ENCODE measurements around the gene SGSM2.
A peak's percentile ranks its signal among the peaks of the same experiment; 100 is the strongest.

Gene SGSM2

GRCh38 chr17:2397247-2398171 is 60.2 kb downstream of the SGSM2 start:
- DNase-seq (ENCODE audit: insufficient read length) (no peak), FAIRE-seq (peak; percentile 36)
- TF ChIP-seq TAF1 (IDR thresholded peaks at IDR 0.05; ENCODE audit: borderline replicate concordance, low read depth, low read length) (no peak), POLR2A (IDR thresholded peaks at IDR 0.05; ENCODE audit: low read depth, low read length) (no peak), POLR2AphosphoS5 (IDR thresholded peaks at IDR 0.05; ENCODE audit: low read depth, low read length) (no peak)

DNA sequence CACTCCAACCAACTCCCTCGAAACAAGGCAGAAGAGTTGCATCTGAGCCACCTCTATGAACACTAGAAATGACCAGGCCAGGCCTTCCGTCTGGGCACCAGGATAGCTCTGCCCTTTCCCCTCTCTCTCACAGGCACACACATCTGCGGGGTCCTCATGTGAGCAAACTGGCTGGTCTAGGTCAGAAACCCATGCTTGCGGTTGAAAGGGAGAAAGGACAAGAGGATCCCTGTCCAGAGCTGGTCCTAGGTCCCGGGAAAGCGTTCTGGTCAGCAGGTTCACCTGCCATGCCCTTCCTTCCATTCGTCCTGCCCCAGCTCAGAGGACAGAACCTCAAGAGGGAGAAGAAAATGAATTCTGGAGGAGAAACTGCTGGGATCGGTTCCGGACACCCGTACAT is 60.9 kb downstream of the SGSM2 start:
- FAIRE-seq (no peak), DNase-seq (ENCODE audit: insufficient read length) (no peak)
- TF ChIP-seq POLR2A (IDR thresholded peaks at IDR 0.05; ENCODE audit: low read depth, low read length) (no peak), POLR2AphosphoS5 (IDR thresholded peaks at IDR 0.05; ENCODE audit: low read depth, low read length) (no peak), TAF1 (IDR thresholded peaks at IDR 0.05; ENCODE audit: borderline replicate concordance, low read depth, low read length) (no peak)

DNA sequence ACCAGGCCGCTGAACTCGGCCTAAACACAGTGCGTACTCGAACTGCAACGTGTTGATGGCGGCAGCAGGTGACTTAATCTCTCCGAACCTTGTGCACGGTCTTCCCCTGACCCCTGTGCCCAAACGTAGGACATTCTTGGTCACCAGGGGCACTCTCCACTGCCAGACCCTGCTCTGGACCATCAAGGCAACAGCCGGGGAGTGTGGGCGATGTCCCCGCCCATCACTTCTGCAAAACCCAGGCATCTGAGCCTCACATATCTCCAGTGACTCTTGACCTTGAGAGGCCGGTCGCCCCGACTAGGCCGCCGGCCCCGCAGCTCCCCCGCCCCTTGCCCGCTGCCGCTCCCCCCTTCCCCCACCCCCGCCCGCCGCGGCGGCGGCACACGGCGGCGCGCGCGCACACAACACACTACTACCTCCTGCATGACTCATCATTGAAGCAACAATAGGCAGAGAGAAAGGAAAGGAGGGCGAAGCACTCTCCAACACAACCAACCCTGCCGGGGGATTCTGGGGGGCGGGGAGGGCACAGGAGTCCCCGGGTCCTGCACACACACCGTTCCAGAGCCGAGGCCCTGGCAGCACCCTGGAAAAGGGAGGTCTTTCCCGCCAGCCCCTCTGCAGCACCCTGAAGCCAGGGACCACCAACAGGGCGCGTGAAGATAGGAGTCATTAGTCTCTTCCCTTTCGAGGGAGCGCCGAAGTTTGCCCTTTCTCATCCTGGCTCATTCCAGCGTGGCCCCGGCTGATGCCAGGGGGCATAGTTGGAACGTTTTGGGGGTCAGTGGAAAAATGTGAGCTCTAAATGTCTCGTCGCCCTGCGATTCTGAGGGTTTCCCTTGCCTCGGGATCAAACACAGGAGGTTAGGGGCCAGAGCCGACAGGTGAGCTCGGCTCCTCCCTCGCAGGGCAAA is 61.6 kb downstream of the SGSM2 start:
- peak; percentile 46 for FAIRE-seq
- DNase-seq (ENCODE audit: insufficient read length): no peak
- no peak for TF ChIP-seq POLR2A (IDR thresholded peaks at IDR 0.05; ENCODE audit: low read depth, low read length)
- no peak for TF ChIP-seq POLR2AphosphoS5 (IDR thresholded peaks at IDR 0.05; ENCODE audit: low read depth, low read length)
- no peak for TF ChIP-seq TAF1 (IDR thresholded peaks at IDR 0.05; ENCODE audit: borderline replicate concordance, low read depth, low read length)

DNA sequence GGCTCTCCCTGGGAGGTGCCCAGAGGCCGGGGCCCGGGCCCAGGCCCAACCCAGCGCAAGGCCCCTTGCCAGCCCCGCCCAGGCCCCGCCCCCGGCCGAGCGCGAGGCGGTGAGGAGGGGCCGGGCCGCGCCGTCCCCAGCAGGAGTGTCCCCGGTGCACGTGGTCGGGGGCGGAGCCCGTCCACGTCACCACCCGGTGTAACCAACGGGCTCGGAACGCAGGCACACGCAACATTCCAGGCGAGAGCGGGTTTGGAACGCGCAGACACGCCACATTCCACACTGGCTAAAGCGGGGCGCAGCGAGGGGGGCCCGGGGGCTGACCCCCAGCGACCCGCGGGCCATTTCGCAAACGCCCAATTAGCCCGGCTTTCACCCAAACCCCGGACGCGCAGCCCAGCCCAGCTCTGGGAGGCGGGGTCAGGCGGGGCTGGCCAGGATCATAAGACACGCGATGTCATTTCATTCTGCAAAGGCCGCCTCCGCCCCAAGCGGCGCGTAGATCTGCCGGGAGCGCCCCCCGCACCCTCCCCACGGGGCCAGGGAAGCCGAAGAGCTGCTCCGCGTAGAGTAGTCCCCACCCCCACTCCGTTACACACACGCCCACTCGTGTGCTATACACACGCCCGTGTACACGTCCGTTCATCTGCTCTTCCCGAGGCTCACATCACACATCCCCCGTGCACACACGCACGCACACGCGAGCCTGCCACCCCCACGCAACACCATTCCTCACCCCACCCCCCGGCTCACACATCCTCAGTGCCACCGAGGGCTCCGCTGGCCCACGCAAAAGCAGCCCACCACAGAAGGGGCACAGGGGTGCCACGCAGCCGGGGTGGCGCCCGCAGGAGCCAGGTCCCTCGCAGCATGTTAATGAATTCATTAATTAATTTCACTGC is 62.5 kb downstream of the SGSM2 start:
- peak; percentile 99 for FAIRE-seq
- peak; percentile 81 for TF ChIP-seq POLR2A (IDR thresholded peaks at IDR 0.05; ENCODE audit: low read depth, low read length)
- TF ChIP-seq POLR2AphosphoS5 (IDR thresholded peaks at IDR 0.05; ENCODE audit: low read depth, low read length): peak; percentile 80
- no peak for TF ChIP-seq TAF1 (IDR thresholded peaks at IDR 0.05; ENCODE audit: borderline replicate concordance, low read depth, low read length)
- DNase-seq (ENCODE audit: insufficient read length): peak; percentile 92

GRCh38 chr17:2400474-2400866 is 63.2 kb downstream of the SGSM2 start:
- FAIRE-seq (peak; percentile 64), DNase-seq (ENCODE audit: insufficient read length) (no peak)
- TF ChIP-seq TAF1 (IDR thresholded peaks at IDR 0.05; ENCODE audit: borderline replicate concordance, low read depth, low read length) (no peak), POLR2A (IDR thresholded peaks at IDR 0.05; ENCODE audit: low read depth, low read length) (no peak), POLR2AphosphoS5 (IDR thresholded peaks at IDR 0.05; ENCODE audit: low read depth, low read length) (no peak)

DNA sequence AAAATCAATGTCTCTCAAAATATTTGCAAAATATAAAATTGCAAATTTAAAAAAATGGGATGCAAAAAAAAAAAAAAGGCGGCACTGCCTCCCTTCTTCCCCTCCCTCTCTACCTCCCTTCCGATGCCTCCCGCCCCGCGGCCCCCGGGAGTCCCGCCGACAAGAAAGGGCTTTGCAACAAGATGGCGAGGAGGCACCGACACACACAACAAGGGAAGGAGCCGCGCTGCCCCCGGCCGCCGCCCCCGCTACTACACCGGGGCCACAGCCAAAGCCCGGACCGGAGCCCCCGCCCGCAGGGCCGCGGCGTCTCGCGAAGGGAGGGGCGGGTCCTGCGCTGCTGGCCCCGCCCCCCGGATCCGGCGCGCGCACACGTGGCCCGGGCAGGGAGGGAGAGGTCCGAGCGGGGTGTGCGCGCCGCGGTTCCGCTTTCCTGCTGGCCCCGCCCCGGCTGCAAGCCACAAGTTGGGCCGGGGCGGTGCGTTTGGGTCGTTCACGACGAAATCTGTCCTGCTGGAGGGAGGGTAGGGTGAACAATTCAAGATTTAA is 63.6 kb downstream of the SGSM2 start, which contains the start of gene MNT:
TSS of gene MNT (minus strand) at position 184 of the 549 bp plus-strand sequence. CDS start 348 bp downstream, outside the sequence.
- peak; percentile 84 for DNase-seq (ENCODE audit: insufficient read length)
- no peak for FAIRE-seq
- peak; percentile 54; the same call in 1 of the 2 replicates for TF ChIP-seq POLR2A (IDR thresholded peaks at IDR 0.05; ENCODE audit: low read depth, low read length)
- TF ChIP-seq POLR2AphosphoS5 (IDR thresholded peaks at IDR 0.05; ENCODE audit: low read depth, low read length): peak; percentile 36; the same call in 1 of the 2 replicates
- TF ChIP-seq TAF1 (IDR thresholded peaks at IDR 0.05; ENCODE audit: borderline replicate concordance, low read depth, low read length): peak; percentile 71; the same call in 1 of the 2 replicates

DNA sequence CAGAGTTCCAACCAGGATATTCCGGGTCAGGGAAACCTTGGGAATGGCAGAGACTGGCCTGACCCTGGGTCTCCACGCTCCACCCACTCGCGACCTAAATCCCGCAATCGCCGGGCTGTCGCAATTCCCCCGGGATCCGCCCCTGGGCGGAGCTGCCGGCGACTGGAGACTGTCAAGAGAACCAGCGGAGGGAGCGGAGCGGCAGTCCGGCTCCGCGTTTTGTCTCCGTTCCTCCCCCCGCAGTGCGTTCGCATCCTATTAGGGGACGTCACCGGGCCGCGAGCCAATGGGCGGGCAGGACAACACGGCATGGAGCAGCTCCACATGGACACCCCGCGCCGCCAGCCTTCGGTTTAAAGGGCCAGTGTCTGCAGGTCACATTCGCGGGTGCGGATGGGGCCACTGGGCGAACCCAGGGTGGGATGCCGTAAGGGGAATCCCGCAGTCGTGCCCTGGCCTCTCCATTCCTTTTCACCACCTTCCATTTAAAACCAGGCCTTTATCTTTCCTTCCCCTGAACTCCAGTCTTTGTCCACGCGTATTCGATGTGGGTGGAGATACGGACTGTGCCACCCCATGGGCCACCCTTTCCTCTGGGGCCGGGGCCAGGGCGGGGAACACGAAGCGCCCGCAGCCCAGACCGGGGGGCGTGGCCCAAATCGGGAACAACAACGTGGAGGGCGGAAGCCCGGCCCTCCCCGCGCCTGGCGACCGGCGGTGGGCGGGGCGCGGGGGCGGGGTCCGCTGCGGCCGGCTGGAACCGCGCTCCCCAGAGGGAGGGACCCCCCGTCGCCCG is 64.3 kb downstream of the SGSM2 start:
- TF ChIP-seq POLR2AphosphoS5 (IDR thresholded peaks at IDR 0.05; ENCODE audit: low read depth, low read length) (no peak; the same call in 1 of the 2 replicates), POLR2A (IDR thresholded peaks at IDR 0.05; ENCODE audit: low read depth, low read length) (0 out of 2 replicates have a peak, but pooled peaks have one; percentile 19)
- peak; percentile 92 for DNase-seq (ENCODE audit: insufficient read length)
- peak; percentile 100 for FAIRE-seq

- DNase-seq (ENCODE audit: insufficient read length) (no peak), FAIRE-seq (no peak)
- no peak; the same call in 1 of the 2 replicates for TF ChIP-seq POLR2AphosphoS5 (IDR thresholded peaks at IDR 0.05; ENCODE audit: low read depth, low read length)
- TF ChIP-seq TAF1 (IDR thresholded peaks at IDR 0.05; ENCODE audit: borderline replicate concordance, low read depth, low read length): no peak
- no peak for TF ChIP-seq POLR2A (IDR thresholded peaks at IDR 0.05; ENCODE audit: low read depth, low read length)
These were observed 65.2 kb downstream of the SGSM2 start for GRCh38 chr17:2402544-2402943.

DNA sequence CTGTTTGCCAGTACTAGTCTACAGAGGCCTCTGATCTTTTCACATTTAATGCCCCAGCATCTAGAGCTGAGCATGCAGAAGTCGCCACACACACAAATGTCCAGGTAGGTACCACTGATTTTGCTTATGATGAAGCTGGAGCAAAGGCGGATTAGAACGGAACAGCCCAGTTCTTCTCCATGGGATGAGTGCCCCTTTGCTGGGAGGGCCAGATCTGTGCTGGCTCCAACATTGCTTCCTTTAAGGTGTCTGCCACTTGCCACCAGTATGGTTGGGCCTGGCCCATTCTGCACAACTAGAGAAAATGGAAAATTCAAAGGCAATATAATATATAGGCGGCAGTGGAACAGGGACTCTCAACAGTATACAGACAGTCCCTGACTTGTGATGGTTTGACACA is 65.7 kb downstream of the SGSM2 start:
- TF ChIP-seq POLR2A (IDR thresholded peaks at IDR 0.05; ENCODE audit: low read depth, low read length) (no peak), POLR2AphosphoS5 (IDR thresholded peaks at IDR 0.05; ENCODE audit: low read depth, low read length) (no peak), TAF1 (IDR thresholded peaks at IDR 0.05; ENCODE audit: borderline replicate concordance, low read depth, low read length) (no peak)
- DNase-seq (ENCODE audit: insufficient read length) (no peak), FAIRE-seq (no peak)
